ENCODE data around the gene HPS5.

HPS5 gene

DNA sequence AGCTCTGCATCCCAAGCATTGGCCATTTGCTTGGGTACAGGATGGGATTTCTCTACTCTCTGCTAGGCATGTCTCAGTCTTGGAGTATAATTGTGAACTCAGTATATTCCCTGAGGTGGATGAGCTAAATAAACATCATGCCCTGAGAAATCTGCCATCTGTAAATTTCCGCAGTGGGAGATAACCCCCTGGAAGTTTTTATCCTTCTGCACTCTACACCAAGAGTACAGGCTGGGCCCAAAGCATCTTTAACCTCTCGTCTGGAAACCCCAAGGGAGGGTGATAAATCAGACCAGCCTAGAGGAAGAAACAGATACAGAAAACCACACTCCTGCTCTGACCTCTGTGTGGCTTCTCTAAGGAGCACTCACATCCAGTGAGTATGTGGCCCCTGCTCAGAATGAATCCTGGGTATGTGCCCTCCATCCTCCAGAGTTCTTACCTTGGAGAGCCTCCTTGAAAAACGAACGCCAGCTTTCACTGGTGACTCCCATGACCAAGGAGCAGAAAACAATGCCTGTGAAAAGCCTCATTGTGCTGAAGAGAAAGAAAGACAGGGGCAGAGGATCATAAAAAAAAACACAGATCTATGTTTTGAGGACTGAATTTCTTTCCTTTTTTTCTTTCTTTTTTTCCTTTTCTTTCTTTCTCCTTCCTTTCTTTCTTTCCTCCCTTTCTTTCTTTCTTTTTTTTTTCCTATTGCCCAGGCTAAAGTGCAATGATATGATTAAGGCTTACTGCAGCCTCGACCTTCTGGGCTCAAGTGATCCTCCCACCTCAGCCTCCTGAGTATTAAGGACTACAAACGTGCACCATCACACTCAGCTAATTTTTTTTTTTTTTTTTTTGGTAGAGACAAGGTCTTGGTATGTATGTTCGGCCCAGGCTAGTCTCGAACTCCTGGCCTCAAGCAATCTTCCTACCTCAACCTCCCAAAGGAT is 86.3 kb downstream of the HPS5 start:
- DNase-seq = no peak

DNA sequence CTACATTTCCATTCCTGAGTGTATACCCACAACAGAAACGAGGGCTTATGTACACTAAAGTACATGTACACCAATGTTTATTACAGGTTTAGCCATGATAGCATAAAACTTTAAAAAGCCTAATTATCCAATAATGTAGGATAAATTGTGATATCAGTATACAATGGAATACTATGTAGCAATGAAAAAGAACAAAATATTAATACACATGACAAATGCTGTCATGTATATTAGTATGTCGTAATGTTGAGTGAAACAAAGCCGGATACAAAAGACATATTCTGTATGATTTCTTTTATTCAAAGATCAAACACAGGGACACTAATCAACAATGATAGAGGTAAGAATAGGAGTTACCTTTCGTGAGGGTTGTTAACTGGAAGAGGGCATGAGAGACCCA is 88.0 kb downstream of the HPS5 start:
- no peak for DNase-seq

DNA sequence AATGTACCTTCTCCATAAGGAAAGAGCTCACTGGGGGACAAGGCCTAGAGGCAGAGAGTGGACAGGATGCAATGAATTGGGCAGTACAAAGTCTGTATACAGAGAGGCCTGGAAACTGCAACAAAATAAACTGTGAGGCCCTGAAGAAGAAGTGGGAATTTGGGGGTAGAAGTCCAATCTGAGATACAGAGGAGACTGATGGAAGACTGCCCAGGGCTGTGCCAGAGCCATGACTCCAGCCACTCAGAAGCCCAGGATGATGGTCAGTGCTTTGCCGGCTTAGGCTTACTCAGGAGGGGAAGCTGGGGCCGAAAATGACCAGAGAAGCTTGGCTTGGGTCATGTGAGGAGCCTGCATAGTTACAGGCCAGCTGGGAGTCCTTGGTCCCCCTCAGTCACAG is 91.1 kb downstream of the HPS5 start:
- DNase-seq = no peak

DNA sequence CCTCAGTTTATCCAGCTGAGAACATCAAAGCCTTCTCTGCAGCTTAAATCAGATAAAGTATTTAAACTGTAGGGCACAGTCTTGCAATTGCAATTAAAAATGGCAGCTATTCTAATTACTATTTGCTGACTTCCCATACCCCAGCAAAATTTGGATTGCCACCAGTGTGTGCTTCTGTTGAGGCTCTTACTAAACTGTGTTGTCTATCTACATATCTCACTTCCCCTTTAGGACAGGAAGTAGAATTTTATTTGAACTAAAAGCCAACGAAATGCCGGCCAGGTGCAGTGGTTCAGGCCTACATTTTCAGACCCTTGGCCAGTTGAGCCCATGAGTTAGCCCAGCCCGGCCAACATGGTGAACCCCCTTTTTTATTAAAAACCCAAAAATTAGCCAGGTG is 92.4 kb downstream of the HPS5 start:
- no peak for DNase-seq

Data from islet precursor cell (in vitro differentiated cells).